Panc1 (cell line): ENCODE data around the gene PLXNA2. TPM values are rescaled to one million over a fixed set of nuclear protein-coding genes. Genes with fewer than 3 reads are reported as not detected.

Source experiments
- ATAC-seq: fragments of 200-7000 bp; cut with Tn5 transposase; 2 replicates; pipeline ENCODE4 v1.9.1; 2020; ENCODE audit warnings: mild to moderate bottlenecking, moderate library complexity
- BruUV-seq: library from RNA; stranded (reverse); fragments of 400-500 nt; replicated peaks from 2 replicates; lab custom pipeline; 2021; lab: Mats Ljungman, UMichigan
- CTCF ChIA-PET: fragments of 300-600 bp; sonication (Branson Sonifier 250); formaldehyde crosslinking; loops from one replicate; lab custom pipeline; 2022; ENCODE audit warnings: antibody characterized with exemption; lab: Charles Lee
- POLR2A ChIA-PET: fragments of 300-600 bp; sonication (Branson Sonifier 250); formaldehyde crosslinking; loops from one replicate; lab custom pipeline; 2022; ENCODE audit warnings: antibody characterized with exemption; lab: Charles Lee
- DNase-seq: peaks from one replicate; pipeline ENCODE4 v3.0.0-alpha.2; 2010; ENCODE audit warnings: low read depth, low spot score
- H3K27ac ChIP-seq: 2 replicates; pipeline ENCODE4 v1.5.1; 2011; ENCODE audit warnings: mild to moderate bottlenecking, low read length, inconsistent platforms
- H3K27me3 ChIP-seq: fragments of 200-500 bp; sonication (Bioruptor generic); 2 replicates; pipeline ENCODE4 v1.6.0; 2014; ENCODE audit warnings: low read length, inconsistent platforms; ENCODE audit not compliant: control insufficient read depth, insufficient read depth
- H3K36me3 ChIP-seq: fragments of 200-500 bp; sonication (Bioruptor generic); 2 replicates; pipeline ENCODE4 v1.5.1; 2014; ENCODE audit warnings: inconsistent platforms, mild to moderate bottlenecking, low read length, moderate library complexity; ENCODE audit not compliant: control insufficient read depth, insufficient read depth
- H3K4me1 ChIP-seq: 2 replicates; pipeline ENCODE4 v1.5.1; 2011; ENCODE audit warnings: inconsistent platforms, mild to moderate bottlenecking, low read length, moderate library complexity; ENCODE audit not compliant: control insufficient read depth, insufficient read depth
- H3K4me3 ChIP-seq, 2 experiments: 2 replicates each; pipeline ENCODE4 v1.5.1; 2011 to 2012; ENCODE audit warnings: low read depth in 2 of 2, low read length in 2 of 2, mild to moderate bottlenecking in 2 of 2, inconsistent platforms in 1 of 2, moderate library complexity in 1 of 2
- H3K9me3 ChIP-seq: fragments of 200-500 bp; sonication (Bioruptor generic); 2 replicates; pipeline ENCODE4 v1.5.1; 2014; ENCODE audit warnings: low read depth, mild to moderate bottlenecking, inconsistent platforms, low read length, moderate library complexity; ENCODE audit not compliant: control insufficient read depth, insufficient read depth
- CTCF ChIP-seq: fragments of 450-650 bp; IDR thresholded peaks from 2 replicates; pipeline ENCODE4 v1.5.1; 2017; ENCODE audit warnings: mild to moderate bottlenecking
- POLR2AphosphoS5 ChIP-seq: IDR thresholded peaks from 2 replicates; pipeline ENCODE4 v1.6.1; 2012; ENCODE audit warnings: mild to moderate bottlenecking, low read depth, low read length, moderate library complexity
- REST ChIP-seq, 2 experiments: IDR thresholded peaks; 2 replicates each; pipeline ENCODE4 v1.6.1; 2011 to 2012; ENCODE audit warnings: low read depth in 2 of 2, control low read depth in 1 of 2, low read length in 1 of 2, mild to moderate bottlenecking in 1 of 2, moderate library complexity in 1 of 2; ENCODE audit not compliant: insufficient read depth in 1 of 2
- SIN3A ChIP-seq: IDR thresholded peaks from 2 replicates; pipeline ENCODE4 v1.6.1; 2012; ENCODE audit warnings: low read depth, mild to moderate bottlenecking, low read length, moderate library complexity, borderline replicate concordance; ENCODE audit not compliant: insufficient read depth
- TCF7L2 ChIP-seq: IDR thresholded peaks from 2 replicates; pipeline ENCODE4 v1.6.1; 2011; ENCODE audit warnings: mild to moderate bottlenecking, low read depth, low read length, inconsistent platforms
- in situ Hi-C: cut with HindIII; loops from 2 replicates; pipeline ENCODE4 v1.10.0; 2016; ENCODE audit warnings: low sequenced_read_pairs, low pct_unique_long_range_greater_than_20kb
- intact Hi-C: fragments of 100-400 bp; cut with micrococcal nuclease; formaldehyde crosslinking; loops from one replicate; pipeline ENCODE4 v1.10.0; 2022; ENCODE audit not compliant: unreplicated experiment
- total RNA-seq: library from RNA; stranded (reverse); gene quantifications from one replicate; pipeline ENCODE4 v1.2.1, GENCODE V29; 2021; ENCODE audit not compliant: unreplicated experiment

Gene PLXNA2
- total RNA-seq, 1 experiment from 2014 or later, result 0.98 TPM

GRCh38 chr1:208238710-208239472 lies 5.3 kb downstream of the PLXNA2 start:
- CTCF ChIA-PET, result interaction anchor here (0.7 to 1.8 kb wide), 2 partner anchors 217 to 1157 kb away, joined by 3 to 5 read pairs; no protein-coding TSS in a partner anchor
- peaks cover 3% of the 10 kb centered on the region; the same call in 1 of the 2 replicates for H3K4me1 ChIP-seq
- no peak overlapping the region for H3K4me3 ChIP-seq
- in situ Hi-C loops, result no loop called here
- POLR2A ChIA-PET, result no interaction called here
- H3K9me3 ChIP-seq, result no peaks in the 10 kb centered on the region
- intact Hi-C loops, result no loop called here
- TF ChIP-seq TCF7L2 (no peak), CTCF (peak; percentile 74)
- DNase-seq (peak; percentile 25), ATAC-seq (no peak)
- H3K27ac ChIP-seq, result no peak overlapping the region
- BruUV-seq, result no TSS peak
- peaks cover 22% of the 10 kb centered on the region for H3K27me3 ChIP-seq
- H3K36me3 ChIP-seq, result no peaks in the 10 kb centered on the region

- TF ChIP-seq CTCF (no peak), TCF7L2 (no peak), SIN3A (no peak), POLR2AphosphoS5 (no peak), REST (IDR thresholded peaks at IDR 0.05; ENCODE audit: insufficient read depth in 1 of 2, low read depth in 2 of 2, low read length in 1 of 2) (no peak)
- Histone ChIP-seq H3K4me1 (no peaks in the 10 kb centered on the region), H3K36me3 (no peaks in the 10 kb centered on the region), H3K9me3 (no peaks in the 10 kb centered on the region), H3K4me3 (no peak overlapping the region), H3K27ac (no peak overlapping the region), H3K27me3 (peaks cover 15% of the 10 kb centered on the region)
- ChIA-PET CTCF (no interaction called here), POLR2A (no interaction called here)
- DNase-seq (no peak), ATAC-seq (no peak)
- BruUV-seq, result no TSS peak
- in situ Hi-C loops (no loop called here), intact Hi-C loops (no loop called here)
These were observed 6.9 kb downstream of the PLXNA2 start for GRCh38 chr1:208237241-208237640.
